ENCODE data around the gene SHOC1.

DNA sequence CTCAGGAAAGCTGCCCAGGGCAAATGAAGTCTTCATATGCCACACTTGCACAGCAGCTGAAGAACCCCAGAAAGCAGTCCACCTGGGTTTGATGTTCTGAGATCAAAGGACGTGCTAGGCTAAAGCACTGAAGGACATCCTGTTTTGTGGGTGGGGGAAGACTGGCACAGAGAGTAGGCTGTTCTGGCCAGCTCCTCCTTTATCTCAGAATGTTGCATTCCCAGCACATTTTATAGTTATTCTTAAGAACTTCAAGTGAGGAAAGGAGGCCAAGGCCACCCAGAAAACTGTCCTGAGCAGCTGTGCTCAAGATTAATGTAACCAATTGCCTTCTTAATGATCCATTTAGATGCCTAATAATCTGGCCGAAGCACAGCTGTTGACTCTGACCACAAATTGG is 10.9 kb downstream of the SHOC1 start:
- TF ChIP-seq POLR2AphosphoS5 (IDR thresholded peaks at IDR 0.05), result no peak
- TF ChIP-seq, protein P1, sequence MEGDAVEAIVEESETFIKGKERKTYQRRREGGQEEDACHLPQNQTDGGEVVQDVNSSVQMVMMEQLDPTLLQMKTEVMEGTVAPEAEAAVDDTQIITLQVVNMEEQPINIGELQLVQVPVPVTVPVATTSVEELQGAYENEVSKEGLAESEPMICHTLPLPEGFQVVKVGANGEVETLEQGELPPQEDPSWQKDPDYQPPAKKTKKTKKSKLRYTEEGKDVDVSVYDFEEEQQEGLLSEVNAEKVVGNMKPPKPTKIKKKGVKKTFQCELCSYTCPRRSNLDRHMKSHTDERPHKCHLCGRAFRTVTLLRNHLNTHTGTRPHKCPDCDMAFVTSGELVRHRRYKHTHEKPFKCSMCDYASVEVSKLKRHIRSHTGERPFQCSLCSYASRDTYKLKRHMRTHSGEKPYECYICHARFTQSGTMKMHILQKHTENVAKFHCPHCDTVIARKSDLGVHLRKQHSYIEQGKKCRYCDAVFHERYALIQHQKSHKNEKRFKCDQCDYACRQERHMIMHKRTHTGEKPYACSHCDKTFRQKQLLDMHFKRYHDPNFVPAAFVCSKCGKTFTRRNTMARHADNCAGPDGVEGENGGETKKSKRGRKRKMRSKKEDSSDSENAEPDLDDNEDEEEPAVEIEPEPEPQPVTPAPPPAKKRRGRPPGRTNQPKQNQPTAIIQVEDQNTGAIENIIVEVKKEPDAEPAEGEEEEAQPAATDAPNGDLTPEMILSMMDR (IDR thresholded peaks at IDR 0.05 in 8 of 11, conservative IDR thresholded peaks at IDR 0.05 in 3 of 11), result no peak
- no peak for TF ChIP-seq POLR2A (IDR thresholded peaks at IDR 0.05)

Measured in spleen (tissue), 7 donors.